ENCODE results near the gene SLC25A21. TPM values are rescaled to one million over a fixed set of nuclear protein-coding genes. Genes with fewer than 3 reads are reported as not detected.

SLC25A21 gene
- total RNA-seq, 4 donors from 2014 or later = 0.82 to 11.1 TPM; not detected in 2

DNA sequence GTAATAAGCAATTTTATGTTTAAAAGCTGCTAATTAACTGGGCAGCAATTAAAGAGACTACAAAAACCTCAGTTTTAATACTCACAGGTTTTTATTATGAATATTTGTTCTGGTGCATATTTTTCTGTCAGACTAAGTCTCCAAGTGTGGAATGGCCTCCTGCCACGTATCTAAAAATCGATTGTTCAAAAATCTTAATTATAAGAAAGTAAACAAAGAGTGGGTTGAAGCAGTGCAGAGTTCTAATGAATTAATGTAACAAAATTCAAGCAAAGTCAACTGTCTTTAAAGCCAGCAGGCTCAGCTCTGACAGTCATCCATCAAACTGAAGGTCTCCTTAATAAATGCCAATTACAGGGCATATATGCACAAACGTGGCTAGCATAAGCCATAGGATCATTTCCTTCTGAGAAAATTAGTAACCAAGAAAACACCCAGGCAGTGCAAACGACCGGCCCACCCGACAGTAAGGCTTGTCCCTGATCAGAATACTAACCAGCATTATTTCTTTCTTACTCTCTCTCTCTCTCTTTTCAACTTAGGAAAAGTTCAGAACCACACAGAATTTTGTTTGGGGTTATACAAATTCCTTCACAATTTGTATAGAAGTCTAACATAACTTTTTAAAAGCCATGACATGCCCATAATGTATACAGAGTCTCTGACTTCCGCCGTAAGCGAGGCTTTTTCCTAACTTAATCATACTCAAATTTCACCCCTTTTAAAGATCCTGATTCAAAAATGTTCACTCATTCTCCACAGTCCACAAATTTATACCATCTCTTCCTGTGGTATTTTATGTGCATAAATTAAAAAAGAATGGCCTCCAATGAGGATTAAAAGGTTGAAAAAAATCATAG lies 83.8 kb downstream of the SLC25A21 start:
- in situ Hi-C loops (cut with MboI; ENCODE audit: low pct_ligation_motif_present in 1 of 4, low pct_unique_long_range_greater_than_20kb in 1 of 4, low sequenced_read_pairs in 3 of 4) (no loop called here), intact Hi-C loops (cut with DNase I; ENCODE audit: low total_unique reads) (no loop called here)
- H3K27ac ChIP-seq = no peak overlapping the region
- WGBS, 2 donors (ENCODE audit: low coverage in 1 of 2) = 66 to 69% methylated on average over 9 of the region's 9 CpGs
- no peaks in the 10 kb centered on the region for H3K9me3 ChIP-seq
- H3K4me3 ChIP-seq = no peak overlapping the region
- H3K27me3 ChIP-seq = no peaks in the 10 kb centered on the region
- DNase-seq = no peak
- H3K36me3 ChIP-seq = no peaks in the 10 kb centered on the region
- no peaks in the 10 kb centered on the region for H3K4me1 ChIP-seq
- no peak for TF ChIP-seq EP300 (IDR thresholded peaks at IDR 0.05; ENCODE audit: low read depth)
- no peak for TF ChIP-seq POLR2A (IDR thresholded peaks at IDR 0.05)
- no peak for TF ChIP-seq POLR2AphosphoS5 (IDR thresholded peaks at IDR 0.05)
- no peak for TF ChIP-seq CTCF (IDR thresholded peaks at IDR 0.05)

GRCh38 chr14:37087520-37087919 lies 84.9 kb downstream of the SLC25A21 start:
- Histone ChIP-seq H3K4me1 (no peaks in the 10 kb centered on the region), H3K9me3 (no peaks in the 10 kb centered on the region), H3K27ac (no peak overlapping the region), H3K4me3 (no peak overlapping the region), H3K27me3 (no peaks in the 10 kb centered on the region), H3K36me3 (no peaks in the 10 kb centered on the region)
- in situ Hi-C loops (cut with MboI; ENCODE audit: low pct_ligation_motif_present in 1 of 4, low pct_unique_long_range_greater_than_20kb in 1 of 4, low sequenced_read_pairs in 3 of 4) (no loop called here), intact Hi-C loops (cut with DNase I; ENCODE audit: low total_unique reads) (no loop called here)
- no peak for TF ChIP-seq EP300 (IDR thresholded peaks at IDR 0.05; ENCODE audit: low read depth)
- no peak for TF ChIP-seq POLR2A (IDR thresholded peaks at IDR 0.05)
- TF ChIP-seq CTCF (IDR thresholded peaks at IDR 0.05) = no peak
- TF ChIP-seq POLR2AphosphoS5 (IDR thresholded peaks at IDR 0.05) = no peak
- WGBS, 2 donors (ENCODE audit: low coverage in 1 of 2) = 91% methylated on average over 3 of the region's 3 CpGs
- DNase-seq = no peak

- WGBS, 2 donors (ENCODE audit: low coverage in 1 of 2) = 31 to 62% methylated on average over 2 to 5 of the region's 5 CpGs
- no peak overlapping the region for H3K27ac ChIP-seq
- no peaks in the 10 kb centered on the region for H3K27me3 ChIP-seq
- no peak for DNase-seq
- intact Hi-C loops (cut with DNase I; ENCODE audit: low total_unique reads) (no loop called here), in situ Hi-C loops (cut with MboI; ENCODE audit: low pct_ligation_motif_present in 1 of 4, low pct_unique_long_range_greater_than_20kb in 1 of 4, low sequenced_read_pairs in 3 of 4) (no loop called here)
- no peaks in the 10 kb centered on the region for H3K36me3 ChIP-seq
- TF ChIP-seq EP300 (IDR thresholded peaks at IDR 0.05; ENCODE audit: low read depth) = no peak
- TF ChIP-seq POLR2AphosphoS5 (IDR thresholded peaks at IDR 0.05) = no peak
- no peaks in the 10 kb centered on the region for H3K4me1 ChIP-seq
- H3K9me3 ChIP-seq = no peaks in the 10 kb centered on the region
- no peak overlapping the region for H3K4me3 ChIP-seq
These were observed 88.8 kb downstream of the SLC25A21 start for GRCh38 chr14:37083599-37083998.

DNA sequence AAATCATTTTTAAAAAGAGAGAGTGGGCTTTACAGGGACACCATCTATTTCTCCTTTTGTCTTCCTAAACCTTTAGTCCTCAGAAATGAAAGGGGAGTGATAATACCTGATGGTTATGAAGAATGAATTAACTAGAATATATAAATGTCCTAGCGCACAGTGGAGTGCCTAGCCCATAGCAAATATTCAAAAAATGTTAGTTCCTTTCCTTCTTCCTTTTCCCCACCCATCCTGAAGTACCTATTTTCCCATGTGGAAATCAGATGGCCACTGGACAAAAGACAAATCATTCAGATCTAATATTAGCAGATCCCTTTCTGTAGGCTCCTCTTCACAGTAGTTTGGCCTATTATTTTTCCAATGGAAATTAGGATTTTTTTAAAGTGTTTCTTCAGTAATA lies 90.0 kb downstream of the SLC25A21 start:
- intact Hi-C loops (cut with DNase I; ENCODE audit: low total_unique reads) (no loop called here), in situ Hi-C loops (cut with MboI; ENCODE audit: low pct_ligation_motif_present in 1 of 4, low pct_unique_long_range_greater_than_20kb in 1 of 4, low sequenced_read_pairs in 3 of 4) (no loop called here)
- no peak for DNase-seq
- TF ChIP-seq POLR2A (IDR thresholded peaks at IDR 0.05) = no peak
- TF ChIP-seq EP300 (IDR thresholded peaks at IDR 0.05; ENCODE audit: low read depth) = no peak
- TF ChIP-seq CTCF (IDR thresholded peaks at IDR 0.05) = no peak
- no peak for TF ChIP-seq POLR2AphosphoS5 (IDR thresholded peaks at IDR 0.05)
- Histone ChIP-seq H3K36me3 (no peaks in the 10 kb centered on the region), H3K4me3 (no peak overlapping the region), H3K27me3 (no peaks in the 10 kb centered on the region), H3K27ac (no peak overlapping the region), H3K9me3 (no peaks in the 10 kb centered on the region), H3K4me1 (no peaks in the 10 kb centered on the region)
- 0 to 2% methylated on average over 1 of the region's 1 CpG for WGBS, 2 donors (ENCODE audit: low coverage in 1 of 2)
